Stimulated activated CD8-positive, alpha-beta memory T cell treated with anti-CD3 and anti-CD28 coated beads, Interleukin-2, amount 100 ng/mL, for 48 hours (primary cell): ENCODE measurements around the gene GIGYF2.
"Not testable (repeated sequence)": the region's sequence is repeated elsewhere in the genome, so short reads cannot be mapped to it uniquely, and the experiment has no call there.

Experiments used
- DNase-seq, 2 donors: peaks; one replicate each; pipeline ENCODE4 v3.0.0-alpha.2; 2020; ENCODE audit warnings: low read depth in 2 of 2

GIGYF2 gene

GRCh38 chr2:232689152-232689910 lies 7.8 kb upstream of the GIGYF2 start:
- no peak for DNase-seq

GRCh38 chr2:232691117-232691516 lies 6.0 kb upstream of the GIGYF2 start:
- not testable (repeated sequence) for DNase-seq

- DNase-seq, result no peak
These were observed 3.8 kb upstream of the GIGYF2 start for GRCh38 chr2:232693344-232693743.

- no peak for DNase-seq
These were observed 497 bp upstream of the GIGYF2 start for GRCh38 chr2:232696609-232697058.

- DNase-seq, result no peak
These were observed 628 bp downstream of the GIGYF2 start for GRCh38 chr2:232697807-232698110.

- DNase-seq, result no peak
These were observed 1.5 kb downstream of the GIGYF2 start for GRCh38 chr2:232698556-232699091.

GRCh38 chr2:232699110-232699509 lies 2.0 kb downstream of the GIGYF2 start:
- DNase-seq, result no peak

GRCh38 chr2:232700154-232700553 lies 3.0 kb downstream of the GIGYF2 start:
- no peak for DNase-seq

GRCh38 chr2:232707076-232707475 lies 9.9 kb downstream of the GIGYF2 start:
- DNase-seq, result no peak

- DNase-seq, result no peak
These were observed 16.4 kb downstream of the GIGYF2 start for GRCh38 chr2:232713505-232713904.

- no peak for DNase-seq
These were observed 17.8 kb downstream of the GIGYF2 start for GRCh38 chr2:232714969-232715368.

GRCh38 chr2:232720056-232720455 lies 22.9 kb downstream of the GIGYF2 start:
- DNase-seq, result not testable (repeated sequence)

- DNase-seq, result no peak
These were observed 24.1 kb downstream of the GIGYF2 start for GRCh38 chr2:232721261-232721660.

GRCh38 chr2:232721882-232722281 lies 24.8 kb downstream of the GIGYF2 start:
- DNase-seq, result no peak

GRCh38 chr2:232723027-232723426 lies 25.9 kb downstream of the GIGYF2 start:
- DNase-seq, result no peak

- no peak for DNase-seq
These were observed 31.7 kb downstream of the GIGYF2 start for GRCh38 chr2:232728785-232729184.

GRCh38 chr2:232731470-232731869 lies 34.3 kb downstream of the GIGYF2 start:
- no peak for DNase-seq

- DNase-seq, result no peak
These were observed 44.2 kb downstream of the GIGYF2 start for GRCh38 chr2:232741294-232741693.

- no peak for DNase-seq
These were observed 44.8 kb downstream of the GIGYF2 start for GRCh38 chr2:232741972-232742371.

GRCh38 chr2:232744963-232745362 lies 47.8 kb downstream of the GIGYF2 start:
- DNase-seq, result no peak

- no peak for DNase-seq
These were observed 50.9 kb downstream of the GIGYF2 start for GRCh38 chr2:232748038-232748437.

- DNase-seq, result no peak
These were observed 52.2 kb downstream of the GIGYF2 start for GRCh38 chr2:232749331-232749730.

GRCh38 chr2:232750135-232750671 lies 53.1 kb downstream of the GIGYF2 start:
- no peak for DNase-seq
